ENCODE results near the gene TYK2.

- TF ChIP-seq EZH2 (IDR thresholded peaks at IDR 0.05; ENCODE audit: borderline replicate concordance, low read depth, low read length, poor library complexity, severe bottlenecking): no peak
- no peak for TF ChIP-seq CTCF (conservative IDR thresholded peaks at IDR 0.05; ENCODE audit: low read depth, low read length)
Observed at GRCh38 chr19:10338940-10339339, 41.4 kb downstream of the TYK2 start.
